ENCODE measurements around the gene KHDC4.

Gene KHDC4

GRCh38 chr1:155892796-155893195, 41.4 kb downstream of the KHDC4 start:
- TF ChIP-seq CTCF (IDR thresholded peaks at IDR 0.05; ENCODE audit: low read depth, low read length, missing control alignments) = no peak
- H3K4me3 ChIP-seq (ENCODE audit: low read depth, low read length) = no peak overlapping the region
- DNase-seq (ENCODE audit: low read depth) = no peak

GRCh38 chr1:155890251-155890650, 44.0 kb downstream of the KHDC4 start:
- DNase-seq (ENCODE audit: low read depth) = no peak
- TF ChIP-seq CTCF (IDR thresholded peaks at IDR 0.05; ENCODE audit: low read depth, low read length, missing control alignments) = no peak
- no peak overlapping the region for H3K4me3 ChIP-seq (ENCODE audit: low read depth, low read length)

GRCh38 chr1:155889566-155889965, 44.6 kb downstream of the KHDC4 start:
- no peak for DNase-seq (ENCODE audit: low read depth)
- H3K4me3 ChIP-seq (ENCODE audit: low read depth, low read length) = no peak overlapping the region
- no peak for TF ChIP-seq CTCF (IDR thresholded peaks at IDR 0.05; ENCODE audit: low read depth, low read length, missing control alignments)

- DNase-seq (ENCODE audit: low read depth) = no peak
- TF ChIP-seq CTCF (IDR thresholded peaks at IDR 0.05; ENCODE audit: low read depth, low read length, missing control alignments) = no peak
- no peak overlapping the region for H3K4me3 ChIP-seq (ENCODE audit: low read depth, low read length)
Observed at GRCh38 chr1:155888481-155888880, 45.7 kb downstream of the KHDC4 start.

GRCh38 chr1:155884982-155885381, 49.2 kb downstream of the KHDC4 start:
- no peak for TF ChIP-seq CTCF (IDR thresholded peaks at IDR 0.05; ENCODE audit: low read depth, low read length, missing control alignments)
- no peak overlapping the region for H3K4me3 ChIP-seq (ENCODE audit: low read depth, low read length)
- no peak for DNase-seq (ENCODE audit: low read depth)

GRCh38 chr1:155884031-155884960, 49.9 kb downstream of the KHDC4 start:
- no peak overlapping the region for H3K4me3 ChIP-seq (ENCODE audit: low read depth, low read length)
- no peak for DNase-seq (ENCODE audit: low read depth)
- no peak for TF ChIP-seq CTCF (IDR thresholded peaks at IDR 0.05; ENCODE audit: low read depth, low read length, missing control alignments)

GRCh38 chr1:155882766-155883165, 51.4 kb downstream of the KHDC4 start:
- no peak overlapping the region for H3K4me3 ChIP-seq (ENCODE audit: low read depth, low read length)
- no peak for TF ChIP-seq CTCF (IDR thresholded peaks at IDR 0.05; ENCODE audit: low read depth, low read length, missing control alignments)
- no peak for DNase-seq (ENCODE audit: low read depth)

Data from GM12864 (cell line).